NOMO-1 treated with dmso at 0.1 percent for 144 hours (cell line): ENCODE data around the gene CREB3L2.

ENCODE experiments used
- DNase-seq: peaks from one replicate; lab custom pipeline; 2025; ENCODE audit not compliant: unreplicated experiment; lab: John Stamatoyannopoulos, UW

CREB3L2 gene

DNA sequence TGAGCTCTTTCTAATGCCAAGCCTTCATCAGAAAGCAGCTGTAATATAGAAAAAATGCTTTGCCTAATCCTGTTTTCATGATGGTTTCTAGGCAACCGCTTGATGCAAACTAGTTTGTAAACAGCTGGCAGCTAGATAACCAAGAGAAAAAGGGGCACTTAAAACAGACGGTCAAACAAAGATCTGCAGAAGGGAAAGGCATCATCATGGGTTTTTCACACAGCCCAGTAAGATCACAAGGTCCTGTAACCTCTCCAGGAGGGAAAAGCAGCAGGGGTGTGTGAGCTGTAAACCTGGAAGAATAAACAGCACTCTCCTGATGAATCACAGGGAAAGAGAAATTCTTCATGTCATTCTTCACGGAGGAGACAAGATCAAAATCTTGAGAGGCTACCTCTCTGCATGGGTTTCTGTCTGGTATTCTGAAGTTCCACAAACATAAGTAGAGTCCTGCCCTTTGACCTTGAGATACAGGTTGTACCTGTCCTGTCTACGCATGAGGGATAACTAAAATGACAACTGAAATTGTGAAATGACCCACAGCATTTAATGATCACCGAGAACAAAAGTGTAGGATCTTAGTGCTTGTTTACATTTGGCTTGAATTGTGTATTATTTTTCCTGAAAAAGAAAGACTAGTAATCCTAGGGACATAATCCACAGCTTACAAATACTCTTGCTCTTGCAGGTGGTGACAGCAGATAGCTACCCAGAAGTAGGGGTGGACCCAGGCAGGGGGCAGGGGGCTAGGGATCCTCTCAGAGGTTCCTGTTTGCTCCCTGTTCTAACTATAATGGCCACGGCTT is 48.0 kb downstream of the CREB3L2 start:
- no peak for DNase-seq

DNA sequence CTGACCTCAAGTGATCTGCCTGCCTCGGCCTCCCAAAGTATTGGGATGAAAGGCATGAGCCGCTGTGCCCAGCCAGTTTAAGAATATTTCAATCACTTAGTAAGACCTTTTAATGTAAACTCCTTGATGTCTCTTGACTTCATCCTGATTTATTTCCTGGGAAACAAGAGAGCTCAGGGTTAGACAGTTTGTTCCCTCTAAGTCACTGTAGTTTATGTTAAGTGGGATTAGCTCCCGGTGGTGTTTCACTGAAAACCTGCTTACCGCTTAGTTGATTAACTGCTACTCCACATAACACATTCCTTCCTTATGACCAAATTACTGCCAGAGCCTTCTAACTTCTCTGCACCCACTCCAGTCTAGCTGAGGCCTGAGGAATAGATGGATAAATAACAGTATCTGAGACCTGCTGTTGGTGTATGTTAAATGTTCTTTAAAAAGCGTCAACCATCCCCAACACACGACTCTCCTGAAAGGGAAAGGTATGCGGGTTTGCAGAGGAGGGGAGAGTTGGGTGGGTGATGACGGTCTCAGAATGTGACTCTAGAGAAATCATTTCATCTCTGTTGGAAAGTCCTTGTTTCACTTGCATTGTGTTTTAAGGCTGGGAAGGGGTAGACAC is 48.7 kb downstream of the CREB3L2 start:
- no peak for DNase-seq

DNA sequence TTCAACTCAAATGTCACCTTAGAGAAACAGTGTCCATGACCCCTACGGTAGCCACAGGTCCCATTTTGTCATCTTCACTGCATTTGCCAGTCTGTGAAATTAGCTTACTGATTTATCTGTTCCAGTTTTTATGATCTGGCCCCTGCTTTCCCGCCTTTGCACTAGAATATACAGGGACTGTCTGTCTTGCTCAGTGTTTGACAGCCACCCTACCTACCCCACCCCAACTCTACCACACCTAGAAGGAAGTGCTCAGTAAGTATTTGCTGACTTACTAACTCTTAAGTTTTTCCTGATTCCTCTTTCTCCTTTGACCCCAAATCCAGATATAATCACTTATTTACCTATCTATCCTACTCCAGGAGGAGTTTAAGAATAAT is 49.5 kb downstream of the CREB3L2 start:
- DNase-seq, result no peak

DNA sequence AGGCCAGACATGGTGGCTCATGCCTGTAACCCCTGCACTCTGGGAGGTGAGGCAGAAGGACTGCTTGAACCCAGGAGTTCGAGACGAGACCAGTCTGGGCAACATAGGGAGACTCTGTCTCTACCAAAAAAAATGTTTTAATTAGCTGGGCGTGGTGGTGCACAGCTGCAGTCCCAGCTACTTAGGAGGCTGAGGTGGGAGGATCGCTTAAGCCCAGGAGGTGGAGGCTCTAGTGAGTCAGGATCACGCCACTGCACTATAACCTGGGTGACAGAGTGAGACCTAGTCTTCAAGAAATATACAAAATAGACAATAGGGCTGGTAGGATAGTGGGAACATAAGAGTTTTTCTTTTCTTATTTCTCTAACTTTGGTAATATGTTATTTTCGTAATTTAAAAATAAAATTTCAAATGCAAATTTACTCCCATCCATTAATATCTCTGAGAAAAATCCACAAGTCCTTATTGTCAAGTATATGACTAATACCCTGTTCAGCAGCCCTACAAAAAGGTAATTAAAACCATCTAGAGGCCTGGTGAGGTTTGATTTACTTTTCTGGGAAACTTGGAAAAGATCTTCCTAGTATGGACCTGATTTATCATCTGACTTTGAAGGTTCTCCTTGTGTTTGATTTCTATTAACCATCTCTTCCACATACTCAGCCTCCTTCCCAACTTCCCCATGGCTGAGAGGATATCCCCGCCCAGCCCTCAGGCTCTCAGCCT is 50.0 kb downstream of the CREB3L2 start:
- no peak for DNase-seq

DNA sequence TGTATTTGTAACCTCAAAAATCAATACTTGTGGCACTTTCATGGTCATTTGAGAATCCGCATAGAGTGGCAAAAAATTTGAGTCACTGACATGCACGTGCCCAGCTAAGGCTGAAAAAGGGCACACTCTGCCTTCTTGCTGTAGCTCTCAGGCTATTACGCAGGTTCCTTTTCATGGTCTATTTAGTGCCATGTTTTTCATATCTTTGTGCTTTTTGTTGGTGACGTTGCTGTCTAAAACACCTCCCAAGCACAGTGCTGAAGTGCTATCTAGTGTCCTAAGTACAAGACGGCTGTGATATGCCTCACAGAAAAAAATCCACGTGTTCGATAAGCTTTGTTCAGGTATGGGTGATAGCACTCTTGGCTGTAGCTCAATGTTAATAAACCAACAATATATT is 50.9 kb downstream of the CREB3L2 start:
- DNase-seq, result no peak

DNA sequence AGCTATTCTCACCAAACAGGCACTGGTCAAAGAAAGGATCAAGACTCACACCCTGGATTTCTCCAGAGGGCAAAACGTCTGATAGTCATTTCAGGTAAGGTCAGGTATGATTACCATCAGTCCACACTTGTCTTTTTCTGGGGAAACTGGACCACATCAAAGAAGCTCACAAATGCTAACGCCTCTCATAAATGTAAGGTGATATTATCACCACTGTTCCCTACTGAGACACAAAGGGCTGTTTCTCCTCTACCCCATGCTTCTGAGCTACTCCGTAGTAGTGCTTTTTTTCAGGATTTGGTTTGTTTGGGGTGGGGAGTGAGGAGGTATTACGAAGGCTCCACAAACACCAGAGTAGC is 51.6 kb downstream of the CREB3L2 start:
- no peak for DNase-seq

DNA sequence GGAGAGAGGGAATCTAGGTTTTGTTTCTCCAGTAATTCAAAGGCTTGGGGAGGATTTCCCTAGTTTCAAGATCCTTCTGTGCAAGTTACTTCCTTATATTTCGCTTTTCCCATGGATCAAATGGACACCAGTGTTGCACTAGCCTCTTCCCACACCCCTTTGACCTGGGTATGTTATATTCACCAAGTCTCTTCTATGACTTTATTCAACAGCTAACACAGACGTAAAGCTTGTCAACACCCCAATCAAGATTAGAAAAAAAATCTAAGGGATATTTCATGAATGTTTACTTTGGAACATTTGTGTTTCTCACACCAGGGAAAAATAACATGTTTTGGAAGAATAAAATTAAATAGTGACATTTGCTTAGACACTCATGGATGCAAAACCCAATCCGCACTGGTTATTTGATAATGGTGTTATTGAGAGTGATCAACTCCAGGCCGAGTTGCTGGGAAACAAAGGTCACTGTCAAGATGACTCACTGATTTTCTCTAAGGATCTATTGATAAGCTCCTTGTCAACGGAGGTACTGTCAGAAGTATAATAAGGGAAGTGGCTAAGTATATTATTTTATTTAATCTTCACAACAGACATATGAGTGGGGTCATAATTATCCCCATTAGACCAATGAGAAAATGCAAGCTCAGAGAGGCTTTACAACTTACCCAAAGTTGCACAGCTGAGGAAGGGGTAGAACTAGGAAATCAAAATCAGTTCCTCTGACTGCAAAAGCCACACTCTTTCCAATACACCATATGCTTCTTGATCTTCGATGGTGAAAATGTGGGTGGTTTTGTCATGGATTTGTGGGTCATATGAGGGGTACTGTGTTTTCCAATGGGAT is 52.2 kb downstream of the CREB3L2 start:
- DNase-seq, result no peak

DNA sequence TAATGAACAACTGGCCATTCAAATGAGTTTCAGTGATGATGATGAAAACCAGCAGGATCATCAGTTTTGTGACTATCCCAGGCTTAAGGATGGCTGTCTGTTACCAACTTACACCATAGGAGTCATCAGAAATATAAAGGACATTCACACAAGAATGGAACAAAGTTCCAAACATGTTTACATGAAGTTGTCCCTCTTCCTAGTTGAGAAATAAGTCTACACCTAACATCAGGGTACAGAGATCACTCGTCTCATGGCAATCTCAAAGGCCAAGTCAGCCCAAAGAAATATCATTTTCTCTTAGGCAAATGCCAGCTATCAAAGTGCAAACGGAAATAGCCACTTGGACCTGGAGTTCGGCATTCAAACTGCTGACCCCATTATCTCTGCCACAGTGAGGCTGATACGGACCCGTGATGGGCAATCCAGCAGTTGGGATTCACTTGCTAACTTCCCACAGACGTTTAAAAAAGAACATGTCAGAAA is 53.0 kb downstream of the CREB3L2 start:
- no peak for DNase-seq

DNA sequence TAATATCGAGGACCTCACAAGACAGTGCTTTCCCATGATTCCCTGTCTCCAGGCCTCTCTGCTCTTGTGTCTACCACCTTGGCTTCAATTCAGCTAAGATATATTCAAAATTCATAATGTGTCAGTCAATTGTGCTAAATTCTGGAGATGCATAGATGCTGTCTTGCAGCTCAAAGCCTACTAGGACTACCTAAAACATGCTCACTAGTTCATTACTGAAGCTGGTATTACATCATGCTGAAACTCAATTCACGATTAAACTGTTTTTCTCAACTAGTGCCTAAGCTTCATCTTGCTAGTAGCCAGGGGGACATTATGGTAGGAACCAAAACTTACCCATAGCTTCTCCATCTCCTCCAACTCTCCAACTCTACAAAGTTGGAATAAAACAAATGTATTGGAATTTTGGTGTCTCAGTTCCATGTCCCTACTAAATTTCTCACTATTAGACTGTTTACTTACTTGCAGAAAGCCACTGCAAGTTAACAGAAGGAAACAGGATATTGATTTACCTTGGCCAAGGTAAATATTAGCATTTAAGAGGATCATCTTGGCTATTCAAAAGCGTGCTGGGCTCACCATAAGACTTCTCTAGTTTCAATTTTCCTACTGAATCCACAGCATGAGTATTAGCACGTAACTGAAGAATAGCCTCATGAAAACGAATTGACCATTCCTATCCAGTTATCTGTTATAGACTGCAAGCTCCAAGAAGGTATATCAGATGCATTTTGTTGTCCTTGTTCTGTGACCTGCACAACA is 53.6 kb downstream of the CREB3L2 start:
- DNase-seq, result no peak

DNA sequence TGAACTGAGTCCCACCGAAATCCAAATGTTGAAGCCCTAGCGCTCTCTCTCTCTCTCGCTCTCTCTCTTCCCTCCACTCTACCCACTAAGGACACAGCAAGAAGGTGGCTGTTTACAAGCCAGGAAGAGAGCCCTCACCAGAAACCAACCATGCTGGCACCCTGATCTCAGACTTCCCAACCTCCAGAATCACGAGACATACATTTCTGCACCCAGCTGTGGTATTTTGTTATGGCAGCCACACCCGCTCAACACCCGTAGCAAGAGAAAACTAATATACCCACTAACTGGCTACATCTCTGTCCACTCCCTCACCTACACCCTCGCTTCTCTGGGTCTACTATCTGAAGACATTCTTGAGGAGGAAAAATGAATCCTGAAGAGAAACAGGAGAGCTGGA is 54.8 kb downstream of the CREB3L2 start:
- DNase-seq, result no peak

DNA sequence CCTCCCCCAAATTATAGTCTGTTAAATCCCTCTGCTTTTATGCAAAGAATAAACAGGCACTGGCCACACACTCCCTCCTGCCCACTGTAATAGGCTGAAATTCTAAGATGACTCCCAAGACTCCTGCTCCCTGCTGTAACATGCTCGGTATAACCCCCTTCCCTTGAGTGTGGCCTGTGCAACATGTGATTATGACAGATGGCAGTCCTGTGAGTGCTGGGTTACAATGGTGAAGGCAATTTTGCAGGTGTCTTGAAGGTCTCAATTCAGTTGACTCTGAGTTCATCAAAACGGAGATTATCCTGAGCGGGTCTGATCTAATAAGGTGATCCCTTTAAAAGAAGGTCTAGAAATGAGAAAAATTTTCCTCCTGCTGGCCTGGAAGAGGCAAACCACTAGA is 55.9 kb downstream of the CREB3L2 start:
- DNase-seq, result no peak

DNA sequence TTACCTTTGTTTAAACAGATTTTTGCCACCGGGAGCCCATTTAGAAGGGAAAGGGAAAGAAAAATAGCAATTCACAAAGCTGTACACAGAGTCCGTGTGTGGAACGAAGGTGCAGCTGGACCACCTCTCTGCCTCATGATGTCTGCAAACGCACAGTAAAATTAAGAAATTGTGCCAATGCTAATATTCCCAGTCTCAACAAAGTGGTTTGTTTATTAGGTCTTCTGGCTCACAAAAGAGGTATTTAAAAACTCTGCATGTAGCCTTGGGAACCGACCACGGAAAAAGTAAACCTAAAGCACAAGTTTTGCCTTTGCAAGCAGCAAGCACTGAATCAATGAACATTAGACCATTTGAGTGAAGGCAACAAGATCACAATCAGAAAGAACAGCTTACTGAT is 57.7 kb downstream of the CREB3L2 start:
- DNase-seq, result no peak

DNA sequence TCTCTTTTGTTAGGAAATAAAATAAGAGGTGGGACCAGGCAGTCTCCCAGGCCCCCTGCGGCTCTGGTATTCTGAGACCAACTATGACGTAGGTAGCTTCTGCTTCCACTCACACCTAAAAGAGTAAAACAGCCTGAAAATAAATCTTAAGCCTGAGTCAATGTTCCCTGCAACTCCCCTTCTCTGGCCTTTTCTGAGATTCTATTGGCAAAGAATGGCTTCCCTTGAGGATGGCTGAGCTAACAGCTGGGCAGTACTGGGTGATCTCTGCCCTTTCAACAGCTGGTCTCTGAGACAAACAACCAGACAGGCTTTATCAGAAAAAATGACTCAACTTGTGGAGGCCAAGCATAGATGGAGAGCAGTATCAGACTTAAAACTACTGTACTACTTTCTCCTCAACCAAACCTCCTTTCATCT is 58.7 kb downstream of the CREB3L2 start:
- DNase-seq, result no peak

DNA sequence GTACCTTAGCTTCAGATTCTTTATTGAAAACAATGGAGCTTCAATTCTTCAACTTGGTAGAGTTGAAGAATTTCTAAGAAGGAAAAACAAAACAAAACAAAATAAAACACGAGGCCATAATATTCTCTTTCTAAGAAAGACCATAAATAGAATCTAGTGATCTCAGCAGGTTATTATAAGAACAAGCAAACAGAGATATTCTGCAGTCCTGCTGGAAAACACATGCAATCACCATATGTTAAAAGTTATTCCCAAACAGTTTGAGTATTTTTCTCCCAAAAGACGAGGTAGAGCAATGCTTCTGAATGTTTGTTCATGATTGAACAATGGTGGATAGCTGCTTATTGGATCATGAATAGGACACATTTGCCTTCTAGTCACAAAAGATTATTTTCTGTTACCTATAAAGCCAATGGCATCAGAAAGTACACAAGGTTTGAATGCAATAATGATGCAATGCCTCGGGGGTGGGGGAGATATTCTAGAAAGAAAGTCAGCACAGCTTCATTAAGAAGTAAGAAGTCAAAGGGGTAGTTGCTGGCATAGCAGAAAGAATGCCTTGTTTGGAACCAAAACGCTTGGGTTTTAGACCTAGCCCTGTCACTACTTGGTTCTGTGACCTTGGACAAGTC is 59.3 kb downstream of the CREB3L2 start:
- DNase-seq, result no peak

DNA sequence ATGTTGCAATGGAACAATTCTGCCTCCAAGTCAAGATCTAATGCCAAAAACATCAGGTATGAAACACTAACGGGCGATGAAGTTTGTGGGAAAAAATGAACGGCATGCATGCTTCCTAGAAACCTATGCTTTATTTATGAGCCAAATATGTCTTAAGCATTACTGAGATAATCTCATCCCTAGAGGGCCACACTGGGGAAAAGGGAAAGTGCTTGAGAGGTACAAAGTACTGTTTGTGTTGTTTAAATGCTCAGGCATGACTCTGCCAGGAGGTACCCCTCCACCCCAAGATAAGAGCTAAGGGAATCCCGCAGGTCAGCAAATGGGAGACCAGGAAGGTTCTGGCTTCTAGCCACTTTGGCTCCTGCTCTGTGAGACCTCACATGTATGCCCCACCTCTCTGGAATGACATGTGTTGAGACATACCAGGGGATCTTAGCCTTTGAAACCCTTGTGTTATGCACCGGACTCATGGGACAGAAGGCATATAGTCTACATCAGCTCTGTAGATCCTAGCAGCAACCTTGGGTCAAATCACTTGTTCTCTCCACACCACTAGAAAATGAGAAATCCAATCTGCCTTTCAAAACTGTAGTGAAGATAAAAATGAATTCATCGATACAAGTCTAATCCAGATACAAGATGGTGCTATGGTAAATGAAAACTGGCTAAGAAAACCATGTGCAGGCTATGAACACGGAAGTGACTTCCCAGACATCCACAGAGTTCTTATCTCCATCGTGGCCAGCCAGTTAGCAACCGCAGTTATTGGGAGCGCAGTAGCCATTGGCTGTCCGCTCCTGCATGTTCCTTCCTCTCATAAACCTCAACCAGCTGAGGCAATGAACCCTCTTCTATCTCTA is 61.0 kb downstream of the CREB3L2 start:
- no peak for DNase-seq

DNA sequence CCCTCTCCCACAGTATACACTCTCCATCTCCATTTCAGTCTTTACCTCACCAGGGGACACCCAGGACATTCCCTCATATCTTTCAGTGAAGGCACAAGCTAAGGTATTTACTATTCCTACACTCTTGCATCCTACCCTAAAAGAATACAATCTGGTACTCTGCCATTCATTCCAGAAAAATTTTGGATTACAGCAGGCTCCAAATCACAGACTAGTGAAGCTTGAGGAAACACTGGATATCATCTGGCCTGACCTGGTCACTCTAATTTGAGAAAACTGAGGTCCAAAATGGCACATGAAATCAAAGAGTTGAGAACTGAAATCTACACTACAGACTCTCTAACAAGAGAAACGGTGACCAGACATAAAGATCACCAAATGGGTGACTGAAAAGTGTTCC is 61.7 kb downstream of the CREB3L2 start:
- DNase-seq, result no peak

DNA sequence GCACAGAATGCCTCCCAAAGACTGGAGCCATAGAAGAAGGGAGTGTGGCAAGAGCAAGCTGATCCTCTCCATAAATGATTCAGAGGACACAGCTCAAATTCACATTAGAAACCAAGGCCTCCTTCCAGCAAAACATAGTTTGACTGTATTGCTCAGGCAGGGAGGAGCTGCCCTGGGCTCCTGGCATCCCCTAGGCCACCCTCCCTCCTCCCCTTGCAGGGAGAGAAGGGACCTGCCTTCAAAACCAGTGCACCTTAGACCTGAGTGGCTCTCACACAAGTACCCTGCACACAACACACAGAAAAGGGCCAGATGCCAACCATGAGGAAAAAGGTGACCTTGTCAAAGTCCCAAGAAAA is 64.7 kb downstream of the CREB3L2 start:
- DNase-seq, result no peak

DNA sequence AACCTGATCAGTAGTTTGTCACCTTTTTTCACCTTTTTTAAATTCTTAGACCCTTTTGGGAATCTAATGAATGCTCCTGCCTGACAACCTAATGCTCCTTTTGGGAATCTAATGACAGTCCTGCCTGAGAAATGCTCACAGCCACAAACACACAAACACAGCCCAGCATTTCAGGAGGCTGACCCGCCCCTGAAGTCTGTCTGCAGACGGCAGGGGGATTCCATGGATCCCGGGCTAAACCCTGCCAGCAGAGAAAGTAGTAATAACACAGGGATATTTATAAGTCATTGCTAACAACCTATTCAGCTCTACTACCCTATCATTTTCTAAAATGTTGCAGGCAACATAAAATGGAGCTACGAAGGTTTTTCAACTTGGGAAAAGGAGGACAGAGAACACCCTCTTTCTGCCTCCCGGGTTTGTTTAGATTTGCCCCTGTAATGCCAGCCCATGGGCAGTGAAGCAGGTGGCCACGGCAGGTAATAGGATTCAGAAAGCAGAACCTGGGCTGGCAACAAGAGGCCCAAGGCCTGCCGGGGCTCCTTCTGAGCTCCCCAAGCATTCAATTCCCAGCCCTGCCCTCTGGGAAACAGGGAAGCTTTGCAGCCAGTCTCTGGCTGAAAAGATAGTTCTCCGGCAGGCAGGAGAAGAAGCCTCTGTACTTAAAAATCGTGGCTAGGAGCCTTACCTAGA is 65.2 kb downstream of the CREB3L2 start:
- DNase-seq, result no peak
